ENCODE results near the gene PXN. TPM values are rescaled to one million over a fixed set of nuclear protein-coding genes. Genes with fewer than 3 reads are reported as not detected.

PXN gene
- total RNA-seq, 6 experiments from 2014 or later = 15.1 to 32.6 (median 24.1) TPM

DNA sequence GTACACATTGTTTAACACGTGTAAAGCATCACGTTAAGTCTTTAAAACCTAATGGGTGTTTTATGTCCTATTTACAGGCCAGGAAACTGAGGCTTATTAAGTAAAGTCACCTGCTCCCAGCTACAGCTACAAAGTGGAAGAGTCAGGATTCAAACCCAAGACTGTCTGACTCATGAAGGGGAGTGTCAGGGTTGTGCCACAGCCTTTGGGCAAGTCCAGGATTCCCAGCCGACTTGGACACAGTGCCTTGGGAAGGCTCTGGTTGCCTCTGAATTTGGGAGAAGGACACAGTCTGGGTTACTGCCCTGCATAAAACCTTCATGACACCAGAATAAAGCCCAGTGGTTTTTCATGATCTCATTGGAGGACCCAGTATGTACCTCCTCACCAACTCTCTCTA is 18.9 kb upstream of the PXN start:
- intact Hi-C loops (cut with DNase I) = no loop called here
- no peaks in the 10 kb centered on the region for H3K9me3 ChIP-seq
- WGBS (ENCODE audit: insufficient coverage, low coverage, low lambda C conversion rate, missing lambda C conversion rate) = 85% methylated on average over 3 of the region's 3 CpGs
- no peak overlapping the region for H3K4me3 ChIP-seq
- H3K36me3 ChIP-seq = no peaks in the 10 kb centered on the region
- TF ChIP-seq POLR2A (IDR thresholded peaks at IDR 0.05) = no peak
- TF ChIP-seq, protein P1, sequence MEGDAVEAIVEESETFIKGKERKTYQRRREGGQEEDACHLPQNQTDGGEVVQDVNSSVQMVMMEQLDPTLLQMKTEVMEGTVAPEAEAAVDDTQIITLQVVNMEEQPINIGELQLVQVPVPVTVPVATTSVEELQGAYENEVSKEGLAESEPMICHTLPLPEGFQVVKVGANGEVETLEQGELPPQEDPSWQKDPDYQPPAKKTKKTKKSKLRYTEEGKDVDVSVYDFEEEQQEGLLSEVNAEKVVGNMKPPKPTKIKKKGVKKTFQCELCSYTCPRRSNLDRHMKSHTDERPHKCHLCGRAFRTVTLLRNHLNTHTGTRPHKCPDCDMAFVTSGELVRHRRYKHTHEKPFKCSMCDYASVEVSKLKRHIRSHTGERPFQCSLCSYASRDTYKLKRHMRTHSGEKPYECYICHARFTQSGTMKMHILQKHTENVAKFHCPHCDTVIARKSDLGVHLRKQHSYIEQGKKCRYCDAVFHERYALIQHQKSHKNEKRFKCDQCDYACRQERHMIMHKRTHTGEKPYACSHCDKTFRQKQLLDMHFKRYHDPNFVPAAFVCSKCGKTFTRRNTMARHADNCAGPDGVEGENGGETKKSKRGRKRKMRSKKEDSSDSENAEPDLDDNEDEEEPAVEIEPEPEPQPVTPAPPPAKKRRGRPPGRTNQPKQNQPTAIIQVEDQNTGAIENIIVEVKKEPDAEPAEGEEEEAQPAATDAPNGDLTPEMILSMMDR (IDR thresholded peaks at IDR 0.05) = no peak
- H3K4me1 ChIP-seq = no peaks in the 10 kb centered on the region
- ATAC-seq (no peak), DNase-seq (no peak)
- H3K27me3 ChIP-seq = no peaks in the 10 kb centered on the region
- no peak overlapping the region for H3K27ac ChIP-seq

- H3K4me1 ChIP-seq = no peaks in the 10 kb centered on the region
- no peak overlapping the region for H3K4me3 ChIP-seq
- no peaks in the 10 kb centered on the region for H3K9me3 ChIP-seq
- no peaks in the 10 kb centered on the region for H3K36me3 ChIP-seq
- H3K27me3 ChIP-seq = no peaks in the 10 kb centered on the region
- DNase-seq (no peak), ATAC-seq (no peak)
- intact Hi-C loops (cut with DNase I) = no loop called here
- 89% methylated on average over 5 of the region's 7 CpGs for WGBS (ENCODE audit: insufficient coverage, low coverage, low lambda C conversion rate, missing lambda C conversion rate)
- TF ChIP-seq, protein P1 (IDR thresholded peaks at IDR 0.05) = no peak
- TF ChIP-seq POLR2A (IDR thresholded peaks at IDR 0.05) = no peak
- H3K27ac ChIP-seq = no peak overlapping the region
These were observed 17.8 kb upstream of the PXN start for GRCh38 chr12:120283318-120283717.

- Histone ChIP-seq H3K9me3 (no peaks in the 10 kb centered on the region), H3K27me3 (no peaks in the 10 kb centered on the region), H3K27ac (no peak overlapping the region), H3K4me3 (no peak overlapping the region), H3K4me1 (peaks cover 0 to 6% (median 3%) of the 10 kb centered on the region in 4 donors), H3K36me3 (no peaks in the 10 kb centered on the region)
- no peak for ATAC-seq
- TF ChIP-seq, protein P1 (IDR thresholded peaks at IDR 0.05) = no peak
- TF ChIP-seq POLR2A (IDR thresholded peaks at IDR 0.05) = no peak
- 97% methylated on average over 21 of the region's 57 CpGs for WGBS (ENCODE audit: insufficient coverage, low coverage, low lambda C conversion rate, missing lambda C conversion rate)
- intact Hi-C loops (cut with DNase I) = no loop called here
- DNase-seq = no peak
These were observed 12.9 kb upstream of the PXN start for GRCh38 chr12:120278137-120279069.

GRCh38 chr12:120276734-120277133 is 11.2 kb upstream of the PXN start:
- H3K27ac ChIP-seq = no peak overlapping the region
- H3K4me3 ChIP-seq = no peak overlapping the region
- DNase-seq = no peak
- no peaks in the 10 kb centered on the region for H3K36me3 ChIP-seq
- no peaks in the 10 kb centered on the region for H3K9me3 ChIP-seq
- WGBS (ENCODE audit: insufficient coverage, low coverage, low lambda C conversion rate, missing lambda C conversion rate) = 100% methylated on average over 2 of the region's 6 CpGs
- peaks cover 0 to 6% (median 3%) of the 10 kb centered on the region in 4 donors for H3K4me1 ChIP-seq
- H3K27me3 ChIP-seq = no peaks in the 10 kb centered on the region
- intact Hi-C loops (cut with DNase I) = no loop called here
- peak in 1 of 4 donors; percentile 37 for ATAC-seq
- TF ChIP-seq, protein P1 (IDR thresholded peaks at IDR 0.05) = no peak
- TF ChIP-seq POLR2A (IDR thresholded peaks at IDR 0.05) = no peak

Measured in right lobe of liver (tissue), 6 donors.